Measurements from ENCODE around the gene MANBA.
"Not testable (repeated sequence)": the region's sequence is repeated elsewhere in the genome, so short reads cannot be mapped to it uniquely, and the experiment has no call there.

Gene MANBA

GRCh38 chr4:102738802-102739201 is 22.0 kb downstream of the MANBA start:
- 98 to 100% methylated on average over 1 to 2 of the region's 2 CpGs for WGBS, 2 experiments
- H3K9me3 ChIP-seq (ENCODE audit: control insufficient read depth, low read length); H3K4me3 ChIP-seq (ENCODE audit: insufficient read depth, low read depth, low read length); H3K4me1 ChIP-seq (ENCODE audit: control insufficient read depth, insufficient read depth, low read length); H3K27me3 ChIP-seq (ENCODE audit: control insufficient read depth, insufficient read depth, low read length, poor library complexity, severe bottlenecking); H3K36me3 ChIP-seq (ENCODE audit: control insufficient read depth, insufficient read depth, low read length); H3K27ac ChIP-seq (ENCODE audit: insufficient read depth, low read depth, low read length, poor library complexity, severe bottlenecking): not testable (repeated sequence)

DNA sequence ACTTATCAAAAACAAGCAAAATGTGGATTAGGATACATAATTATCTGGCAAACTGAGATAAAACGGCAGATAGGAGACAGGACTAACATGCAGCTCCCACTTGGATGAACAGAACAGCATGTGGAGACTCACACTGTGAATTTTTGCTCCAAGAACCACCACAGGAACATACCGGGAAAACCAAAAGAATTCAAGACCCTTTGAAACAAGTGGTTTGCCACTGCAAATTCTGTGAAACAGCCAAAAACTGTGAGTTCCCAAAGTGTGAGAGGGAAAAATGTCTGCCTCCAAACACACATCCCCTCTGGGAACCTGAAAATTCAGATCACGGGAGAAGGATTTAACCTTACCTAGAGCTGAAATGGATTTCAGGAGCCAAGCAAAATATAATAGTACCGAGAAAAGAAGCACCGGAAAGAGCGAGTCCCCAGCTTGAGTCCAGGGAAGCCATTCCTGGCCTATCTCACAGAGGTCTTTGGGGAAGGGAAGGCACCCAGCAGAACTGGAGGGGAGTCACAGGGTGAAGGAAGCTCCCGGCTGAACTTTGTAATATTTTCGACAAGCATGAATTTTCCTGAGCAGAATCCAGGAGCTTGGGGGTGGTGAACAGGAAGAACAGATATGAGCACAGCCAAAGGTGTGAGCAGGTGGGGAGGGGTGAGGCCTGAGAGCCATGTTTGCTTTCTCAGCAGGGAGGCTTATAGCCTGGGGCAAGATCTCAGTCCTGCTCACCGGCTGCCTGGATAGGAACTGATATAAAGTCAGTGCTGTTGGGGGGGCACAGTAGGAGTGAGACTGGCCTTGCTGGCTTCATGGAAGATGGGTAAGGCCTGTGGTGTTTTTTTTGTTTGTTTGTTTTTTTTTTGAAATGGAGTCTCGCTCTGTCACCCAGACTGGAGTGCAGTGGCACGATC is 23.9 kb downstream of the MANBA start:
- Histone ChIP-seq H3K27ac (ENCODE audit: insufficient read depth, low read depth, low read length, poor library complexity, severe bottlenecking) (no peak overlapping the region), H3K4me3 (ENCODE audit: insufficient read depth, low read depth, low read length) (no peak overlapping the region)
- 82 to 83% methylated on average over 11 of the region's 11 CpGs for WGBS, 2 experiments

GRCh38 chr4:102735582-102735981 is 25.2 kb downstream of the MANBA start:
- H3K4me1 ChIP-seq (ENCODE audit: control insufficient read depth, insufficient read depth, low read length), result no peaks in the 10 kb centered on the region
- no peaks in the 10 kb centered on the region for H3K27me3 ChIP-seq (ENCODE audit: control insufficient read depth, insufficient read depth, low read length, poor library complexity, severe bottlenecking)
- H3K27ac ChIP-seq (ENCODE audit: insufficient read depth, low read depth, low read length, poor library complexity, severe bottlenecking), result no peak overlapping the region
- no peaks in the 10 kb centered on the region for H3K36me3 ChIP-seq (ENCODE audit: control insufficient read depth, insufficient read depth, low read length)
- no peaks in the 10 kb centered on the region for H3K9me3 ChIP-seq (ENCODE audit: control insufficient read depth, low read length)
- H3K4me3 ChIP-seq (ENCODE audit: insufficient read depth, low read depth, low read length), result no peak overlapping the region
- WGBS, 2 experiments, result 100% methylated on average over 1 of the region's 1 CpG

More for the DNA sequence above, 23.9 kb downstream of the MANBA start:
- Histone ChIP-seq H3K36me3 (ENCODE audit: control insufficient read depth, insufficient read depth, low read length) (no peaks in the 10 kb centered on the region), H3K4me1 (ENCODE audit: control insufficient read depth, insufficient read depth, low read length) (no peaks in the 10 kb centered on the region), H3K27me3 (ENCODE audit: control insufficient read depth, insufficient read depth, low read length, poor library complexity, severe bottlenecking) (no peaks in the 10 kb centered on the region), H3K9me3 (ENCODE audit: control insufficient read depth, low read length) (no peaks in the 10 kb centered on the region)

DNA sequence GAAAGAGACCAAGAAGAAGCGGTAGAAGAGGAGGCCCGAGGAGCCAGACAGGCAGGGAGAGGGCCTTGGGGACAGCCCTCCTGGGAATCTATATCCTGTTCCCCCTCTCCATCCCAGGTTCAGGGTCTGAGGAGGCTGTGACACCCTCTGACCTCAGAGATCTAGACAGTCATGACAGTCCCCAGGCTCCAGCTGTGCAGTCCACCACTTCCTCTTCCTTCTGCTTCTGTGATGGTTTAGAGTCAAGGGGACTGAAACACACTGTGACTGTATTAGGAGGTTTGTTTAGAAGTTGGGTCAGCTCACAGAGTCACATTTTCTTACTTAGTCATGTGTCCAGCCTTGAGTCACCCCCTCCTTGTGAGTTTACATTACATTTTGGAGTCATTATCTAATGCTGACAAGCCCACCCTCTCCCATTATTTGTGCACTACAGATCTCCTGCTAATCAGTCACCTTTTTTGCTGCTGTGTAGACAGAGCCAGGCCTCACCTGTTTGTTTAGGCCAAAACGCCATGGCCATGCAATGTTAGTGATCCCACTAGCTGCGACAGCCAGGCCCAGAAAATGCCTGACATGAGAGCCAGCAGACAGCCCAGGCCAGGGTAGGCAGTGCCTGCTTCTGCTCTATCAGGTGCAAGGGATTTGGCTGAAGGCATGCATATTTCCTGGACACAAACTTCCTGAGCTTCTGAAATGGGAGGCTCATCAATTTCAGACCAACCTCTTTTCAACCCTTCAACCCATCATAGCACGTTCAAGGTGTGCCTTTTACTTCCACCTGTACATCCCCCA is 26.0 kb downstream of the MANBA start:
- 95 to 96% methylated on average over 5 of the region's 5 CpGs for WGBS, 2 experiments
- Histone ChIP-seq H3K36me3 (ENCODE audit: control insufficient read depth, insufficient read depth, low read length) (no peaks in the 10 kb centered on the region), H3K9me3 (ENCODE audit: control insufficient read depth, low read length) (no peaks in the 10 kb centered on the region), H3K27me3 (ENCODE audit: control insufficient read depth, insufficient read depth, low read length, poor library complexity, severe bottlenecking) (no peaks in the 10 kb centered on the region), H3K27ac (ENCODE audit: insufficient read depth, low read depth, low read length, poor library complexity, severe bottlenecking) (no peak overlapping the region), H3K4me3 (ENCODE audit: insufficient read depth, low read depth, low read length) (no peak overlapping the region), H3K4me1 (ENCODE audit: control insufficient read depth, insufficient read depth, low read length) (no peaks in the 10 kb centered on the region)

GRCh38 chr4:102734116-102734515 is 26.7 kb downstream of the MANBA start:
- H3K27me3 ChIP-seq (ENCODE audit: control insufficient read depth, insufficient read depth, low read length, poor library complexity, severe bottlenecking), result no peaks in the 10 kb centered on the region
- H3K4me3 ChIP-seq (ENCODE audit: insufficient read depth, low read depth, low read length), result no peak overlapping the region
- WGBS, 2 experiments, result 92 to 94% methylated on average over 5 of the region's 5 CpGs
- no peaks in the 10 kb centered on the region for H3K9me3 ChIP-seq (ENCODE audit: control insufficient read depth, low read length)
- H3K4me1 ChIP-seq (ENCODE audit: control insufficient read depth, insufficient read depth, low read length), result no peaks in the 10 kb centered on the region
- no peak overlapping the region for H3K27ac ChIP-seq (ENCODE audit: insufficient read depth, low read depth, low read length, poor library complexity, severe bottlenecking)
- no peaks in the 10 kb centered on the region for H3K36me3 ChIP-seq (ENCODE audit: control insufficient read depth, insufficient read depth, low read length)

DNA sequence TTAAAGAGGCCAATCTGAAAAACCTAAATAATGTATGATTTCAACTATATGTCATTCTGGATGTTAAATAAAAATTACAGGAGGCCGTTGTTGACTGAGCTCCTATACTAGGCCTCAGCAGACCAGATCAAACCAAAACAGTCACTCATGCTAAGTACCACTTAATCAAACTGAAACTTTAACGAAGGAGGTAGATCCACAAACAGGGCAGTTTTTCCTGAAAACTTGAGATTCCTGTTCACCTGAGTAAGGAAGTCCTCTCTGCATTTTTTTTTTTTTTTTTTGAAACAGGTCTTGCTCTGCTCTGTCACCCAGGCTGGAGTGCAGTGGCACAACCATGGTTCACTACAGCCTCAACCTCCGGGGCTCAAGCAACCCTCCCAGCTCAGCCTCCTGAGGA is 27.7 kb downstream of the MANBA start:
- Histone ChIP-seq H3K27ac (ENCODE audit: insufficient read depth, low read depth, low read length, poor library complexity, severe bottlenecking) (no peak overlapping the region), H3K4me3 (ENCODE audit: insufficient read depth, low read depth, low read length) (no peak overlapping the region), H3K36me3 (ENCODE audit: control insufficient read depth, insufficient read depth, low read length) (no peaks in the 10 kb centered on the region), H3K27me3 (ENCODE audit: control insufficient read depth, insufficient read depth, low read length, poor library complexity, severe bottlenecking) (no peaks in the 10 kb centered on the region), H3K9me3 (ENCODE audit: control insufficient read depth, low read length) (no peaks in the 10 kb centered on the region), H3K4me1 (ENCODE audit: control insufficient read depth, insufficient read depth, low read length) (no peaks in the 10 kb centered on the region)
- 90 to 96% methylated on average over 3 of the region's 3 CpGs for WGBS, 2 experiments

- Histone ChIP-seq H3K4me3 (ENCODE audit: insufficient read depth, low read depth, low read length) (no peak overlapping the region), H3K27ac (ENCODE audit: insufficient read depth, low read depth, low read length, poor library complexity, severe bottlenecking) (no peak overlapping the region), H3K9me3 (ENCODE audit: control insufficient read depth, low read length) (no peaks in the 10 kb centered on the region), H3K4me1 (ENCODE audit: control insufficient read depth, insufficient read depth, low read length) (no peaks in the 10 kb centered on the region), H3K36me3 (ENCODE audit: control insufficient read depth, insufficient read depth, low read length) (no peaks in the 10 kb centered on the region), H3K27me3 (ENCODE audit: control insufficient read depth, insufficient read depth, low read length, poor library complexity, severe bottlenecking) (no peaks in the 10 kb centered on the region)
- 90 to 94% methylated on average over 4 of the region's 5 CpGs for WGBS, 2 experiments
Observed at GRCh38 chr4:102732678-102733077, 28.1 kb downstream of the MANBA start.

GRCh38 chr4:102730968-102731533 is 29.7 kb downstream of the MANBA start:
- H3K9me3 ChIP-seq (ENCODE audit: control insufficient read depth, low read length), result no peaks in the 10 kb centered on the region
- no peak overlapping the region for H3K27ac ChIP-seq (ENCODE audit: insufficient read depth, low read depth, low read length, poor library complexity, severe bottlenecking)
- H3K36me3 ChIP-seq (ENCODE audit: control insufficient read depth, insufficient read depth, low read length), result no peaks in the 10 kb centered on the region
- no peaks in the 10 kb centered on the region for H3K4me1 ChIP-seq (ENCODE audit: control insufficient read depth, insufficient read depth, low read length)
- H3K27me3 ChIP-seq (ENCODE audit: control insufficient read depth, insufficient read depth, low read length, poor library complexity, severe bottlenecking), result no peaks in the 10 kb centered on the region
- no peak overlapping the region for H3K4me3 ChIP-seq (ENCODE audit: insufficient read depth, low read depth, low read length)
- WGBS, 2 experiments, result 94 to 96% methylated on average over 5 of the region's 5 CpGs

DNA sequence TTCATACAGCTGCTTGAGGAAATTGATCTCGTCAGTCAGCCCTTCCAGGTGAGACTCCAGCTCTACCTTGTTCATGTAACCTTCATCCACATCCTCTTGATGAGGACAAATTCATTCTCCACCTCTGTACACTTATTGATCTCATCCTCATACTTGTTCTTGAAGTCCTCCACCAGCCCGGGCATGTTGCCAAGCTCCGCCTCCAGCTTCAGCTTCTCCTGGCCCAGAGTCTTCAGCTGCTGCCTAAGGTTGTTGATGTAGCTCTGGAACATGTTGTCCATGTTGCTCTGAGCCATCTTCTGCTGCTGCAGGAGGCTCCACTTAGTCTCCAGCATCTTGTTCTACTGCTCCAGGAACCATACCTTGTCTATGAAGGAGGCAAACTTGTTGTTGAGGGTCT is 31.3 kb downstream of the MANBA start:
- H3K27ac ChIP-seq (ENCODE audit: insufficient read depth, low read depth, low read length, poor library complexity, severe bottlenecking); H3K9me3 ChIP-seq (ENCODE audit: control insufficient read depth, low read length); H3K27me3 ChIP-seq (ENCODE audit: control insufficient read depth, insufficient read depth, low read length, poor library complexity, severe bottlenecking); H3K4me3 ChIP-seq (ENCODE audit: insufficient read depth, low read depth, low read length); H3K4me1 ChIP-seq (ENCODE audit: control insufficient read depth, insufficient read depth, low read length); H3K36me3 ChIP-seq (ENCODE audit: control insufficient read depth, insufficient read depth, low read length): not testable (repeated sequence)
- 92 to 97% methylated on average over 3 of the region's 3 CpGs for WGBS, 2 experiments

- H3K27me3 ChIP-seq (ENCODE audit: control insufficient read depth, insufficient read depth, low read length, poor library complexity, severe bottlenecking); H3K4me1 ChIP-seq (ENCODE audit: control insufficient read depth, insufficient read depth, low read length); H3K27ac ChIP-seq (ENCODE audit: insufficient read depth, low read depth, low read length, poor library complexity, severe bottlenecking); H3K36me3 ChIP-seq (ENCODE audit: control insufficient read depth, insufficient read depth, low read length); H3K9me3 ChIP-seq (ENCODE audit: control insufficient read depth, low read length); H3K4me3 ChIP-seq (ENCODE audit: insufficient read depth, low read depth, low read length): not testable (repeated sequence)
- 91 to 96% methylated on average over 3 of the region's 3 CpGs for WGBS, 2 experiments
Observed at GRCh38 chr4:102726919-102727318, 33.8 kb downstream of the MANBA start.

All from ectodermal cell (in vitro differentiated cells).